ENCODE measurements around the gene TGFBI.
A peak's percentile ranks its signal among the peaks of the same experiment; 100 is the strongest.
"Not testable (repeated sequence)": the region's sequence is repeated elsewhere in the genome, so short reads cannot be mapped to it uniquely, and the experiment has no call there.

The TGFBI gene

GRCh38 chr5:136027311-136027710 is 1.5 kb upstream of the TGFBI start:
- DNase-seq: no peak

GRCh38 chr5:136028090-136028489 is 698 bp upstream of the TGFBI start:
- DNase-seq: no peak

- DNase-seq: no peak
Observed at GRCh38 chr5:136030252-136030651, 1.5 kb downstream of the TGFBI start.

GRCh38 chr5:136030956-136031611 is 2.3 kb downstream of the TGFBI start:
- no peak for DNase-seq

GRCh38 chr5:136031711-136032110 is 2.9 kb downstream of the TGFBI start:
- no peak for DNase-seq

- no peak for DNase-seq
Observed at GRCh38 chr5:136032564-136032963, 3.8 kb downstream of the TGFBI start.

GRCh38 chr5:136033234-136033633 is 4.4 kb downstream of the TGFBI start:
- DNase-seq: no peak

- no peak for DNase-seq
Observed at GRCh38 chr5:136033848-136034247, 5.1 kb downstream of the TGFBI start.

- DNase-seq: no peak
Observed at GRCh38 chr5:136034492-136034891, 5.7 kb downstream of the TGFBI start.

- DNase-seq: no peak
Observed at GRCh38 chr5:136034984-136035383, 6.2 kb downstream of the TGFBI start.

GRCh38 chr5:136035837-136036236 is 7.0 kb downstream of the TGFBI start:
- no peak for DNase-seq

- no peak for DNase-seq
Observed at GRCh38 chr5:136036293-136036911, 7.6 kb downstream of the TGFBI start.

GRCh38 chr5:136037001-136037705 is 8.4 kb downstream of the TGFBI start:
- DNase-seq: no peak

- DNase-seq: no peak
Observed at GRCh38 chr5:136038635-136039034, 9.8 kb downstream of the TGFBI start.

GRCh38 chr5:136039202-136039601 is 10.4 kb downstream of the TGFBI start:
- no peak for DNase-seq

- peak in 1 of 14 donors; percentile 49 for DNase-seq
Observed at GRCh38 chr5:136040746-136041415, 12.1 kb downstream of the TGFBI start.

GRCh38 chr5:136042156-136042555 is 13.4 kb downstream of the TGFBI start:
- DNase-seq: no peak

GRCh38 chr5:136042665-136043121 is 13.9 kb downstream of the TGFBI start:
- DNase-seq: no peak

GRCh38 chr5:136043551-136043950 is 14.8 kb downstream of the TGFBI start:
- DNase-seq: no peak

- no peak for DNase-seq
Observed at GRCh38 chr5:136043968-136044610, 15.3 kb downstream of the TGFBI start.

- DNase-seq: not testable (repeated sequence)
Observed at GRCh38 chr5:136045026-136045425, 16.2 kb downstream of the TGFBI start.

GRCh38 chr5:136046246-136046645 is 17.5 kb downstream of the TGFBI start:
- DNase-seq: no peak

- DNase-seq: no peak
Observed at GRCh38 chr5:136047858-136048257, 19.1 kb downstream of the TGFBI start.

Data from C1 segment of cervical spinal cord (tissue), 14 donors.